C1 segment of cervical spinal cord (tissue), 14 donors: ENCODE measurements around the gene SCPEP1.
"Not testable (repeated sequence)": the region's sequence is repeated elsewhere in the genome, so short reads cannot be mapped to it uniquely, and the experiment has no call there.

Experiments
- DNase-seq, 14 donors: peaks; one replicate each; lab custom pipeline; 2025; lab: John Stamatoyannopoulos, UW

The SCPEP1 gene, protein sequence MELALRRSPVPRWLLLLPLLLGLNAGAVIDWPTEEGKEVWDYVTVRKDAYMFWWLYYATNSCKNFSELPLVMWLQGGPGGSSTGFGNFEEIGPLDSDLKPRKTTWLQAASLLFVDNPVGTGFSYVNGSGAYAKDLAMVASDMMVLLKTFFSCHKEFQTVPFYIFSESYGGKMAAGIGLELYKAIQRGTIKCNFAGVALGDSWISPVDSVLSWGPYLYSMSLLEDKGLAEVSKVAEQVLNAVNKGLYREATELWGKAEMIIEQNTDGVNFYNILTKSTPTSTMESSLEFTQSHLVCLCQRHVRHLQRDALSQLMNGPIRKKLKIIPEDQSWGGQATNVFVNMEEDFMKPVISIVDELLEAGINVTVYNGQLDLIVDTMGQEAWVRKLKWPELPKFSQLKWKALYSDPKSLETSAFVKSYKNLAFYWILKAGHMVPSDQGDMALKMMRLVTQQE

DNA sequence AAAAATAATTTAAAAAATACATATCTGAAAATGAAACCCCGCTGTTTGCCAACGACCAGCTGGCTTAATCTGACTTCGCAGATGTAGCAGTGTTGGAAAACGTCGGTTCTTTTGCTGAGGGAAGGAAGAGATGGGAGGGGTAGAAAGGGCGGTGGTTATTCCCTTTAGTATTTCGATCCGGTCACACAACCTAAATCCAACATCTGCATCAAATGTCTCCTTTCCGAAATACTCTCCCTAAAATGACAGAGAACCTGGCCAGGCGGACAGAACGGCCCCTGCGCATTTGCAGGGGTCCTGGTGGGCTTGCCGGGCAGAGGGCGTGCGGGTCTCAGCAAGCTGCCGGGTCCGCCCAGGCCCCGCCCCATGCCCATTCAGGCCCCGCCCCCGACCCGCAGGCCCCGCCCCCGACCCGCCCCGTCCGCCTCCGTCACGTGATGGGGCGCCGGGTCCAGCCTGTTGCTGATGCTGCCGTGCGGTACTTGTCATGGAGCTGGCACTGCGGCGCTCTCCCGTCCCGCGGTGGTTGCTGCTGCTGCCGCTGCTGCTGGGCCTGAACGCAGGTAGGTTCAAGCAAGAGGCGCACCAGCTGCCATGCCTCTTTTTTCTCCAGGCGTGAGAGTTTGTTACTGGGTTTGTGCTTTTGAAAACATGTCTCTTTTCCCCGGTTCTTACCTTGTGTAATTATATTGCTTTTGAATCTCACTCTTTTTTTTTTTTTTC lies at the start of gene SCPEP1:
TSS of gene SCPEP1 (plus strand) at position 459 of the 723 bp plus-strand sequence. CDS start at position 488, 29 bp downstream.
- DNase-seq, result peak; percentile 39 to 94 (median 82)

DNA sequence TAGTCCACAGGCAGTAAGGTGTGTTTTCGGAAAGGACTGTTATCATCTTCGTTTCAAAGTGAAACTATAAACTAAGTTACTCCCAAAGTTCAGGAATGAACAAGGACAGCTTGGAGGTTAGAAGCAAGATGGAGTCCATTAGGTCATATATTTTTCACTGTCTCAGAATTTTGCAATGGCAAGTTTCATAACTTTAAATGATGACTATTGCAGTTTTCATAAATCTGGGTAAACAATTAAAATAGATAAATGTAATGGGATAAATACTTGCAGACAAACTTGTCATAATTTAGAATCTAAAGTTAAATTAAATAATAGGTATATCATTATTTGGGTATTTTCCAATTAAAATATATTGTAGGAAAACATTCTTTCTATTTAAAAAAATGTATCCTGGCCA lies 49.3 kb upstream of the SCPEP1 start:
- DNase-seq, result no peak

DNA sequence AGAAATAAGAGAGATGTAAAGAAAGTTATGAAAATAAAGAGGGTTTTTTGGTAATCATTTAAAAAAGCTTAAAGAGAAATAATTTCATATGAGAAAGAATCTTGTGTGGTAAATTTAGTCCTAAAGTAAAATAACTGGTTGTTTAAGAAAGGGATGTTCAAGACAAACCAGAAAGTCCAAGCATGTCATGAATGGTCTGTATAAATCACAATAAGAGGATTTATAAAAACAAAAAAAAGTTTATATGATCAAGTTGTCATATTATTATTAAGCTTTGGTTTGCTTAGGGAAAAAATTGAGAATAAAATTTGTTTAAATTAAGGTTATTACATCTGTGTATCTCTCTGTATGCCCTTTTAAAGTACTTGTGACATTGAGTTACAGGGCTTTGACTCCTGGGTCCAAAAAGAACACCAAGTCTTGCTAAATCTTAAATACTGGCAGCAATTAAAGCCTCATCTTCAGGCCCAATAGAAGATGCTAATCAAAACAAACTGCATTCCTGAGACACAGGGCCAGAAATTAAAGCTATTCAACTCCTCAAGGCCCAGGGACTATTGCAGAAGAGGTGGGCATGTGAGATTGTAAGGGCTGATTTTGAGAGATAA lies 48.5 kb upstream of the SCPEP1 start:
- DNase-seq, result no peak

DNA sequence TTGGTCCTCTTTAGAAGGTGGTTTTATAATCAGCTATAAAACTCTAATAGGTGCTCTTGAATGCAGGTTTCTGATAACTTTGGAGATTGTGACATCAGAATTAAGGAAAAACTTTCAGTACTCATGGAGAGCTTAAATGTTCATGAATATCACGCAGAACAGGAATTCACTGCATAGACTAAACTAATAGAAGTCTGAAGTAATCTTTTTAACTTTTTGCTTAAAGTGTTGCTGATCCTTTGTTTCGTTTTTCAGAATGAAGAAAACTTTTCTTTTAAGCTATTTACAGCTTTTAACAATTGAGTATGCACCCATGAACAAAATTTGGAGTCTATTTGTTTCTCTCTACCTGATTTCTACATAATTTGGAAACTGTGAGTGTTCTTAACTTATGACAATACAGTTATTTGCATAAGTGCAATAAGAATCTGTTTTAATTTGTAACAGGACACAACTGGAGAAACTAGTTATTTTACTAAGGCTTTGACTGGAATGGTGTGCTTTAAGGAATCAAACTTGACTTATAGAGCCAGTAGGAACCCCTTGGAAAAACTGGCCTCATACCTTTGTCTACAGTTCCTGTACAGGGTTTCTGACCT lies 47.1 kb upstream of the SCPEP1 start:
- no peak for DNase-seq

DNA sequence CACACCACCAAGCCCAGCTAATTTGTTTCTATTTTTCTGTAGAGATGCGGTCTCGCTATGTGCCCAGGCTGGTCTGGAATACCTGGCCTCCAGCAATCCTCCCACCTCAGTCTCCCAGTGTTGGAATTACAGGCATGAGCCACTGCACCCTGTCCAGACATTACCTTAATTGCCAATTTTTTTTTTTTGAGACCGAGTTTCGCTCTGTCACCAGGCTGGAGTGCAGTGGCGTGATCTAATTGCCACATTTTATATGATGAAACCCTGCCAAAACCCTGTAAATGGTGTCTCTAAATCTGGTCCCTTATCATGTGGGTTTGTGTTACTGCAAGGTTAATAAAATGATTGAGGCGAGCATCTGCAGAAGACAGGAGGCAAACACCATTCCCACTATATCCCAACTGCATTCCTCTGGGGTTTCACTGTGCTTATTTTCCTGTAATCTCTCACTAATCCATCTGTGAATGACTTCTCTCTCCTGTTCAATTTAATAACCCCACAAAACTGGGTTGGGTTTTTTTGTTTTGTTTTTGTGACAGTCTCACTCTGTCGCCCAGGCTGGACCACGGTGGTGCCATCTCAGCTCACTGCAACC lies 44.7 kb upstream of the SCPEP1 start:
- DNase-seq, result no peak

DNA sequence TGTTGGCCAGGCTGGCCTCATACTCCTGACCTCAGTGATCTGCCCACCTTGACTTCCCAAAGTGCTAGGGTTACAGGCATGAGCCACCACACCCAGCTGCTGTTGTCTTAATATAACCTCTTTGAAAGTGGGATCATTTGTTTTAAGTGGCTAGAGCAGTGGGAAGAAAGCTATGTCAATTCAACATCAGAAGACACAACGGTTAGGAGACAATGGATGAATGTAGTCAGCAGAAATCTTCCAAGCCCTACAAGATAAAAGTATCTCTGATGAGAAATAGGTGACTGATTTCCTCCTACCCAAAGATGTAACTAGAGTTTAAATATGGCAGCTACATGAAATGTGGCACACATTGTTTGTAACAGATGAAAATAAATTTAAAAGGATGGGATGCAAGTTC lies 44.1 kb upstream of the SCPEP1 start:
- DNase-seq, result no peak

DNA sequence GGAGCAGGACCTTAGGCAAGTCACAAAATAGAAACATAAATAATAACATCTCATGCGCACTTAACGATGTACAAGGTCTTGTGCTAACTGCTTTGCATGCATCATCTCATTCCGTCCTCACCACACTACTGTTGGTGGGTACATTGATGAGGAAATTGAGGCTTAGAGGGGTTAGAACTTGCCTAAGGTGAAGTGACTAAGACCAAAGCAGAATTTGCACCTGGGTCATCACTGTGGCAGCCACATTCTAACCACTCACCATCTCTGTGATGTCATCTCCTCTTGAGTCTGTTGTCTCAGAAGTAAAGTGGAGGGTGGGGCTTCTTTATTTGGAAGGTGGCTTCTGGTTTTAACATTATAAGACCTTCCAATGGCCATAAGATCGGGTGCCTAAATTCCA lies 43.7 kb upstream of the SCPEP1 start:
- DNase-seq, result no peak

DNA sequence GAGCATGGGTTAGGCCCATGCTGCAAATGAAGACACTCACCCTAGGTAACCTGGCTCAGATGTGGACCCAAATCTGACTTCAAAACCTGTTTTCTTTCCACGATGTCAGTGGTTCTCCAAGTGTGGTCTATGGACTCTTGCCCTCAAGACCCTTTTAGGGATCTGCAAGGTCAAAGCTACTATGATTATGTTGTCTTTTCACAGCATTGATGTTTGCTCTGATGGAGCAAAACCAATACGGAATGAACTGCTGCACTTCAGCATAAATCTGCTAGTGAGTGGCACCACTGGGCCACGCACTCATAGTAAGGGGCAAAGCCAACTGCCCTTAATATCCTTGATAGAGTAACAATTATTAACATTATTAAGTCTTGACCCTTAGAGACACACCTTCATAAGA lies 42.5 kb upstream of the SCPEP1 start:
- DNase-seq, result no peak

DNA sequence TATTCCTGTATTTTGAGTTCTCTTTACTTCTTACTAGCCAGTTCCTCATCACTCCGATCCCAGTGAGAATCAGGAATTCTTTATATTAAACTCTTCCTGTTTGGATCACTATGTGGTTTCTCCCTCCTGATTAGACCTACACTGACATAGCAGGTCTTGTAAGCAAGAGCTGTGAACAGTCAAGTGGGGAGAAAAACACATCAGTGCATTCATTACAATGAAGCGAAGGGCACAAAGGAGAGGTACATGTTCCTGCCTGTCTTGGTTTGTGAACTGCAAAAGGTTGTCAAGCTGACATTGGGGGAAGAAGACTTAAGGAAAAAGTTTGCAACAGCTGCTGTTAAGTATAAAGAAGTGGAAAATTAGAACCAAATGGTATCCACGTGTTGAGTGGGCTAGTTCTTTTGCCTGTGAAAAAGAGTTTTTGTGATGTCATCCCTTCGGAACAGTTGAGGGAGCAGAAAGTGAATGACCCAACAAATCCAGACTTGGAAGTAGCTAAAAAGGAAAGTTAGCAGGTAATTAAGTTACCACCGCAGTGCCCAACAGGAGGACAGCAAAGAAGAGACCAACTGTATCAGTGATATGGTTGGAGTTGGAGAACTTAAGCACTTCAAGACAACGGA lies 41.1 kb upstream of the SCPEP1 start:
- DNase-seq, result no peak

DNA sequence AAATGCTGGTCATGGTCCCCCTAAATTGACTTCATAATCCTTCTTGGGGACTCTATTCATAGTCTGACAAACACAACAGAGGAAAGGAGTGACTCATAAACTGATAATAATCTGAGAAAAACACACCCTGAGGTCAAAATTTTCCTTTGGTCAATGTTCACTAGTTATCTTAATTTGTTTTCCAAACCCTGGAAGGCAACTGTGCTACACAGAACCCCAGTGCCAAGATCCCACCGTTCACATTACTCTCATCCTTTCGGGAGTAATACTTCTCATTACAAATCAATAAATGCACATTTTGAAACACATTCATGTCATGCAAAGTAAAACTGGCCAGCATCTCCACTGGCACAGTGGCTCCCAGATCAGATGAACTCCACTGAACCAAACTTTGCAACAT lies 40.2 kb upstream of the SCPEP1 start:
- DNase-seq, result no peak

DNA sequence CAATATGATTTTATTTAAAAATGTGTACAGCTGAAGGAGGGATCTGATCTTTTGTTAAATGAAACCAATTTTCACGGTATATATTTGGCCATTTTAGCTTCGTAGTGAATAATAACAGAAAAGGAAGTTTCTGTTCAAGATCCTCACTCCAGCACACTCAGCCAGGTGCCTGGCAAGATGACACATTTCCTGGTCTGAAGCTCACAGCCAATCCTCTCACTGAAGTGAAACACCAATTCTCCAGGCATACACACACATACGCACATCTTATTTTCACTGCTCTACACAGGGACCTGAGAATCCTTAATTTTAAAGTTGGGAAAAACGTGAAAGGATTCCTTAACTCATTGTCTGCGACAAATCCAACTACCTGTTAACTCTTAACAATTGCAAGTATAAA lies 39.7 kb upstream of the SCPEP1 start:
- DNase-seq, result not testable (repeated sequence)

DNA sequence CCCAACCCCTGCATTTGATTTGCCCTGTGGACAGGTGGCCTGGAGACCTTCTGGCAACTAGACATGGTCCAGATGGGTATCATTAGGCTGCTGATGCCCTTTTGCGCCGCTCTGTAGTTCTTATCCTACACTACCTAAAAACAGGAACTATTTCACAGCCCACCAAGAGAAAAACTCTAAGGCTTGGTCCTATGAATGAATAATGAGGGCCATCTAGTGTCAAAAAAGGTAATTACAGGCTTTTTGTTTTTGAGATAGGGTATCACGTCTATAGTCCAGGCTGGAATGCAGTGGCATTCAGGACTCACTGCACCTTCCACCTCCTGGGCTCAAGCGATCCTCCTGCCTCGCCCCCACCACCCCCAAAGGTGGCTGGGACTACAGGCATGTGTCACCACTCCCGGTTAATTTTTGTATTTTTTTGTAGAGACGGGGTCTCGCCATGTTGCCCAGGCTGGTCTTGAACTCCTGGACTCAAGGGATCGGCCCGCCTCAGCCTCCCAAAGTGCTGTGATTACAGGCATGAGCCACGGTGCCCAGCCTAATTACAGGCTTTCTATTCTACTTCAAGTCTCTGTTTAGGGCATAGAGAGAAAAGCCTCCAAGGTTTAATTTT lies 38.0 kb upstream of the SCPEP1 start:
- peak in 1 of 14 donors; percentile 2 for DNase-seq

DNA sequence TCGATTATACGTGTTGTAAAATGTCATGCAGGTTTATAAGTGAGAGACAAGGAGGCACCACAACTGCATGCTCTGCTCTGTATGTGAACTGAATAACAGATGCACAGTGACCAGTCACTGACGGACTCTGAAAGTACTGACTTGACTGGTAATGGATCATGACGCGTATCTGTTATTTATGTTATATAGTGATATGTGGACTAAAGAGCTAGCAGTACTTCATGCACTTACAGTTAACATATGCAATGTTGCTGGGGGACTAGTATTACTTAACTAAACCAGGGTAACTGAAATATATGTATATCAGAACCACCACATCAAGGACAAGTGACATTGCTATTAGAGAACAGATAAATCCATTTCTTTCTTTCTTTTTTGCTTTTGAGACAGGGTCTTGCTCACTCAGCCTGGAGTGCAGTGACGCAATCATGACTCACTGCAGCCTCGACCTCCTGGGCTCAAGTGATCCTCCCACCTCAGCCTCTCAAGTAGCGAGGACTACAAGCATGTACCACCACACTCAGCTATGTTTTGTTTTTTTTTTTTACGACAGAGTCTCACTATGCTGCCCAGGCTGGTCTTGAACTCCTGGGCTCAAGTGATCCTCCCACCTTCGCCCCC lies 34.3 kb upstream of the SCPEP1 start:
- no peak for DNase-seq

DNA sequence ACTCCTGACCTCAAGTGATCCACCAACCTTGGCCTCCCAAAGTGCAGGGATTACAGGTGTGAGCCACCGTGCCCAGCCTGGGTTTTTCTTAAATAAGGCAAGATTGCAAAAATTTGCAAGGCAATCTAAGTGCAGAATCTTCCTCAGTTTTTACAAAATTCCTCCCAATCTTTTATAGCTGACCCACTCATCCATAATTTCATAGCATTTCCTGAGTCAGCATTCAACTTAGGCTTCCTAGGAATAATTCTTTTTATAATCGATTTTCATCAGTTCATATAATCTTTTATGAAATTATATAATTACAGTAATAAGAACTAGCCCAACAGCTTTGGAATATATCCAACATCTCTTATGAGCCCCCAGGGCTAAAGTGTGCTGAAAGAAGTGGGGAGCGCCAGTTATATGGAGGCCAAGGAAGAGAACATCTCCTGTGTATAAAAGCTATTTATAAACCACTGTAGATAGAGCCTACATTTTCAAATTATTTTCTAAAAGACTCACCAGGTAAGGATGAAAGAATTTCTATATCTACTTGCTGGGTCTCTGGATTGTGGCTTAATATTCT lies 31.9 kb upstream of the SCPEP1 start:
- DNase-seq, result no peak

DNA sequence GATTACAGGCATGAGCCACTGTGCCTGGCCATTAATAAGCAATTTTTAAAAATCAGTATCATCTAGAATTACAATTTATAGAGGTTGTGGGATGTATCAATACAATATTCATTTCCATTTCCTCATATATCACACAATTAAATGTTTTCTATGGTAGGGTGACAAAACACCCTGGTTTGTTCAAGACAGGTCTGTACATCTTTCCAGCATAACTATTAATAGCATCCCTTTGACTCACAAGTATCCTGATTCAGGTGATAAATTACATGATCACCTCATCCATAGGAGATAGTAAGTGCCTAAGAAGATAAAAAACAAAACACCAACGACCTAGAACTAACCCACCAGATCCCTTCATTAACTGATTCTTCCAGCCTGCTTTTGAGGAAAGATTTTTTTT lies 30.2 kb upstream of the SCPEP1 start:
- no peak for DNase-seq

DNA sequence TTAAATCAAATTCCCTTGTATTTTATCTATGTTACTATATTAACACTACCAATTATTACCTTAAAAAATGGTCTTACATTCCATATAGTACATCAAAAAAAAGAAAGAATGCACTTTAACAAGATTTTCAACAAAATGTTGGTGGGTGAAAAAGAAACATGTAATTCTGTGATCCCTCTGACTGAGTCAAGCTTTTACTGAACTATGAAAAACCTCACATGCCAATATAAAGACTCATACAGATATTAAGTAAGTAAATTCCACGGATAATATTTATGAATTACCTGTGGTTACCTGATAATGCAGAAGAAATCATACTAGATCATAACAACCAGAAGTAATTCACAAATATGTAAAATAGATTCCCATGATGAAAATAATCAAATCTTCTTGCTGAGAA lies 29.4 kb upstream of the SCPEP1 start:
- DNase-seq, result no peak

DNA sequence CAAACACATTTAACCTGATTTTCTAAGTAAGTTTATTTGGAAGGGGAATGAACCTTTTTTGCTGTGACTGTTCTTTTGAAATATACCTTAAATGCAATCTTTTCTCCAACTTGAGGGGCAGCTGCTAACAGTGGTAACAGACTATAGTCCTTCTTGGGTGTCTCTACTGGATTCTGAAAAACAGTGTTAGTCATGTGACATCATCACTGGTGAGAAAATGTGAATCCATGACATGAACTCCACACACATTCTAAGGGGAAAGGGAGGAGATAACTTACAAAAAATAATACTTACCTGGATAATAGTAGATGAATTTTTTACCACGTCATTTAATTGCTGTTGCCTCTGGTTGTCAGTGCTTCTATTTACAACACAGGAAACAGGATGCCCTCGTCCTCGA lies 28.3 kb upstream of the SCPEP1 start:
- no peak for DNase-seq

DNA sequence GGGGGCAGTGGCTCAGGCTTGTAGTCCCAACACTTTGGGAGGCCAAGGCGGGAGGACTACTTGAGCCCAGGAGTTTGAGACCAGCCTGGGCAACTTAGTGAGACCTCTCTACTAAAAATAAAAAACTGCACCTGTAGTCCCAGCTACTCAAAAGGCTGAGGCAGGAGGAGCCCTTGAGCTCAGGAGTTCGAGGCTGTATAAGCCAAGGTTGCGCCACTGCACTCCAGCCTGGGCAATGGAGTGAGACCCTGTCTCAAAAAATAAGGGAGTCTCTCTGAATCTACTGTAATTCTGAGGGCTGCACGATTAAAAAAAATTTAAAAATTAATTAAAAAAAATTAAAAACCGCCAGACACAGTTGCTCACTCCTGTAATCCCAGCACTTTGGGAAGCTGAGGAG lies 20.9 kb upstream of the SCPEP1 start:
- no peak for DNase-seq

DNA sequence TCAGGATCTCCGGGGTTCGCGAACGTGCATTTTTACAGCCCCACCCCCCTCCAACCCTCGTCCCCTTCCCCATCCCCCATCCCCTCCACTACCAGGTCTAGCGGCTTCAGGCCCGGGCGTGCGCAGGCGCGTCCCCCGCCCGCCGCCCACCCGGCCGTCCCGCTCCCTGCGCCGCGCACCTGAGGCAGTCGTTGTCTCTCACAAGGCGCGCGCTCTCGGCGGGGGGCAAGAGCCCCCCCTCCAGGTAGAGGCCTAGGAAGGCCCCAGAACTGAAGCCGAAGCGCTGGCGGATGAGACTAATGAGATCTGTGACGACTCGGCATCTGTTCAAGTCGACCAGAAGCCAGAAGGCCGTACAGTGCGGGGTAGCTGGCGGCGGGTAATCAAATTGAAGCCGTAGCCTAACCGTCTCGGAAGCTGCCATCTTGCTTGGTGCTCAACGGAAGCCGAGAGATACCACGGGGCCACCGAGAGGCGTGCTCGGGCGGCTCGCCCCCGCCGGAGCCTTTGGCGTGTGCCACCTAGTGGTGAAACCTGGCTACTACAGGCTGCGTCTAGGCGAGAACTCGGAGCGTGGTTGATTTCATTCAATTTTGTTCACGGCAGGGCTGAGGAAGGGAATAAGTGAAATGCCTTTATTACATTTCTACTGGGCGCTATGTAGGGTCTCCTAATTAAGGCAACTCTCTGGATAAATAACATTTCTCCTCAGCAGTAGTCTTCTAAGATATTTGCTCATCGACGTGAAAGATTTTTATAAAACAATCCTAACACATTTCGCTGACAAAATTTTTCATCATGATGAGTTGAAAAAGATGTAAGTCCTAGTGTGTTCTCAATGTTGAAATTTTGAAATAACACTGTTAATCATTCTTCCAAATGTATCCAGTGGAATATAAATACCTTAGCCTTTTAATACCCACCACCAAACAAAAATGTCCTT lies 17.1 kb upstream of the SCPEP1 start, which contains the start of gene COIL:
TSS of gene COIL (minus strand) at position 455 of the 943 bp plus-strand sequence. CDS start at position 424, 31 bp downstream.
- peak; percentile 27 to 92 (median 88) for DNase-seq
